GM23338 (cell line): ENCODE results near the gene PARD3. TPM values are rescaled to one million over a fixed set of nuclear protein-coding genes. Genes with fewer than 3 reads are reported as not detected.

Experiments
- ATAC-seq: fragments of 200-7000 bp; cut with Tn5 transposase; 3 replicates; pipeline ENCODE4 v1.9.1; 2020
- DNase-seq: peaks from one replicate; pipeline ENCODE4 v3.0.0-alpha.2; 2015; ENCODE audit warnings: low spot score
- H2AFZ ChIP-seq: fragments of 200-600 bp; sonication (generic); 2 replicates; pipeline ENCODE4 v1.8.0; 2016; ENCODE audit warnings: antibody characterized with exemption, mild to moderate bottlenecking, moderate library complexity
- H3F3A ChIP-seq: fragments of 200-600 bp; sonication (generic); replicated peaks from 2 replicates; pipeline ENCODE4 v1.8.0; 2017; ENCODE audit warnings: antibody characterized with exemption, mixed run types, low read depth
- H3K27ac ChIP-seq: fragments of 200-600 bp; sonication (generic); 2 replicates; pipeline ENCODE4 v1.6.1; 2016; ENCODE audit warnings: low read depth
- H3K27me3 ChIP-seq: fragments of 200-600 bp; sonication (generic); 2 replicates; pipeline ENCODE4 v1.8.0; 2016; ENCODE audit warnings: mild to moderate bottlenecking, mixed run types, moderate library complexity; ENCODE audit not compliant: insufficient read depth
- H3K36me3 ChIP-seq: fragments of 200-600 bp; sonication (generic); 2 replicates; pipeline ENCODE4 v1.8.0; 2016; ENCODE audit warnings: mild to moderate bottlenecking; ENCODE audit not compliant: insufficient read depth
- H3K4me1 ChIP-seq: fragments of 200-600 bp; sonication (generic); 2 replicates; pipeline ENCODE4 v1.8.0; 2016; ENCODE audit warnings: mild to moderate bottlenecking, moderate library complexity; ENCODE audit not compliant: insufficient read depth
- H3K4me2 ChIP-seq: fragments of 200-600 bp; sonication (generic); 2 replicates; pipeline ENCODE4 v1.7.1; 2017; ENCODE audit warnings: mixed run types
- H3K4me3 ChIP-seq: fragments of 200-600 bp; sonication (generic); 2 replicates; pipeline ENCODE4 v1.6.1; 2016; ENCODE audit warnings: mixed run types
- H3K79me2 ChIP-seq: fragments of 200-600 bp; sonication (generic); replicated peaks from 2 replicates; pipeline ENCODE4 v1.8.0; 2017; ENCODE audit warnings: mild to moderate bottlenecking; ENCODE audit not compliant: insufficient read depth
- H3K9me2 ChIP-seq: fragments of 200-600 bp; sonication (generic); 2 replicates; pipeline ENCODE4 v1.8.0; 2017; ENCODE audit not compliant: insufficient read depth
- H4K20me1 ChIP-seq: fragments of 200-600 bp; sonication (generic); replicated peaks from 2 replicates; pipeline ENCODE4 v1.8.0; 2017; ENCODE audit warnings: mild to moderate bottlenecking; ENCODE audit not compliant: insufficient read depth
- H3K27ac Mint-ChIP-seq: 2 replicates; pipeline ENCODE4 v1.8.0; 2020; ENCODE audit warnings: inconsistent platforms, mild to moderate bottlenecking, moderate library complexity, mixed read lengths
- H3K27me3 Mint-ChIP-seq: 3 replicates; pipeline ENCODE4 v1.8.0; 2022; ENCODE audit warnings: low read depth, mild to moderate bottlenecking, moderate library complexity, mixed read lengths, inconsistent platforms; ENCODE audit not compliant: insufficient read depth, poor library complexity
- H3K36me3 Mint-ChIP-seq: 3 replicates; pipeline ENCODE4 v1.8.0; 2021; ENCODE audit warnings: low read depth, mild to moderate bottlenecking, inconsistent platforms, moderate library complexity, mixed read lengths
- H3K4me1 Mint-ChIP-seq: 3 replicates; pipeline ENCODE4 v1.8.0; 2020; ENCODE audit warnings: mild to moderate bottlenecking, inconsistent platforms, mixed read lengths
- H3K4me3 Mint-ChIP-seq: 3 replicates; pipeline ENCODE4 v1.8.0; 2021; ENCODE audit warnings: moderate library complexity, mild to moderate bottlenecking, inconsistent platforms, mixed read lengths
- H3K9me3 Mint-ChIP-seq: 3 replicates; pipeline ENCODE4 v1.8.0; 2020; ENCODE audit warnings: moderate library complexity, mild to moderate bottlenecking, inconsistent platforms, mixed read lengths
- CREB1 ChIP-seq: fragments of 250-450 bp; sonication (Bioruptor Pico); IDR thresholded peaks from 2 replicates; pipeline ENCODE4 v1.5.0; 2020; ENCODE audit warnings: low read depth, mild to moderate bottlenecking, moderate library complexity
- EZH2phosphoT487 ChIP-seq: fragments of 200-600 bp; sonication (generic); IDR thresholded peaks from one replicate; pipeline ENCODE4 v1.8.1; 2018; ENCODE audit warnings: antibody characterized with exemption; ENCODE audit not compliant: unreplicated experiment
- JUNB ChIP-seq: IDR thresholded peaks from one replicate; pipeline ENCODE4 v1.6.1; 2016; ENCODE audit warnings: antibody characterized with exemption; ENCODE audit not compliant: unreplicated experiment
- NANOG ChIP-seq: IDR thresholded peaks from 2 replicates; pipeline ENCODE4 v1.6.1; 2016; ENCODE audit warnings: antibody characterized with exemption, borderline replicate concordance
- REST ChIP-seq: IDR thresholded peaks from one replicate; pipeline ENCODE4 v1.6.1; 2018; ENCODE audit warnings: antibody characterized with exemption; ENCODE audit not compliant: unreplicated experiment
- STAT1 ChIP-seq: IDR thresholded peaks from one replicate; pipeline ENCODE4 v1.6.1; 2016; ENCODE audit warnings: antibody characterized with exemption; ENCODE audit not compliant: unreplicated experiment
- ZNF331 ChIP-seq: fragments of 250-450 bp; sonication (Bioruptor Pico); IDR thresholded peaks from 2 replicates; pipeline ENCODE4 v1.5.0; 2020; ENCODE audit warnings: low read depth, mild to moderate bottlenecking, moderate library complexity
- ZNF462 ChIP-seq: fragments of 250-450 bp; sonication (Bioruptor Pico); IDR thresholded peaks from 2 replicates; pipeline ENCODE4 v1.5.0; 2020; ENCODE audit warnings: mild to moderate bottlenecking, moderate library complexity
- polyA plus RNA-seq: library from polyadenylated mRNA; unstranded; fragments of >200 nt; fragmentation: Nextera tagmentation; extraction: Ambion mirVana; gene quantifications from 2 replicates; pipeline ENCODE4 v1.2.1, GENCODE V29; 2016
- total RNA-seq: library from RNA; depleted of rRNA; stranded (reverse); fragments of >200 nt; shearing (Covaris generic); gene quantifications from 2 replicates; pipeline ENCODE4 v1.2.3, GENCODE V29; 2014

Gene PARD3
- total and polyA plus RNA-seq, 2 experiments from 2014 or later = 30.2 to 51.4 TPM

- TF ChIP-seq ZNF462 (CRISPR knock-in tag) = no peak
- TF ChIP-seq CREB1 (CRISPR knock-in tag) = no peak
- no peak for TF ChIP-seq JUNB
- no peak for TF ChIP-seq EZH2phosphoT487
- no peak for TF ChIP-seq STAT1
These were observed 663.2 kb downstream of the PARD3 start (continued) for GRCh38 chr10:34151931-34152330.

GRCh38 chr10:34151481-34151880, 663.6 kb downstream of the PARD3 start:
- H3K4me1 ChIP-seq = peaks cover 4% of the 10 kb centered on the region; the same call in 1 of the 2 replicates
- no peak overlapping the region for H3K27ac Mint-ChIP-seq
- TF ChIP-seq NANOG (no peak), ZNF331 (no peak), REST (no peak)

More at GRCh38 chr10:34151481-34151880, 663.6 kb downstream of the PARD3 start:
- Histone ChIP-seq H2AFZ (no peak overlapping the region), H4K20me1 (no peaks in the 10 kb centered on the region), H3K4me2 (no peak overlapping the region), H3K79me2 (no peaks in the 10 kb centered on the region), H3K27me3 (no peaks in the 10 kb centered on the region), H3K27ac (no peak overlapping the region), H3F3A (no peaks in the 10 kb centered on the region), H3K36me3 (no peaks in the 10 kb centered on the region), H3K9me2 (no peaks in the 10 kb centered on the region), H3K4me3 (no peak overlapping the region)
- H3K27me3 Mint-ChIP-seq = no peaks in the 10 kb centered on the region
- no peaks in the 10 kb centered on the region for H3K36me3 Mint-ChIP-seq
- H3K9me3 Mint-ChIP-seq = no peaks in the 10 kb centered on the region
- no peak for DNase-seq
- no peak overlapping the region for H3K4me3 Mint-ChIP-seq
- ATAC-seq = no peak
- peaks cover 18% of the 10 kb centered on the region; the same call in 2 of the 3 replicates for H3K4me1 Mint-ChIP-seq
